Activated CD8-positive, alpha-beta memory T cell treated with anti-CD3 and anti-CD28 coated beads, Interleukin-2, amount 50 U/mL, for 24 hours (primary cell): ENCODE data around the gene CPNE5.
"Not testable (repeated sequence)": the region's sequence is repeated elsewhere in the genome, so short reads cannot be mapped to it uniquely, and the experiment has no call there.

ENCODE experiments used
- DNase-seq: peaks from one replicate; pipeline ENCODE4 v3.0.0-alpha.2; 2020; ENCODE audit errors: extremely low read depth

Gene CPNE5

DNA sequence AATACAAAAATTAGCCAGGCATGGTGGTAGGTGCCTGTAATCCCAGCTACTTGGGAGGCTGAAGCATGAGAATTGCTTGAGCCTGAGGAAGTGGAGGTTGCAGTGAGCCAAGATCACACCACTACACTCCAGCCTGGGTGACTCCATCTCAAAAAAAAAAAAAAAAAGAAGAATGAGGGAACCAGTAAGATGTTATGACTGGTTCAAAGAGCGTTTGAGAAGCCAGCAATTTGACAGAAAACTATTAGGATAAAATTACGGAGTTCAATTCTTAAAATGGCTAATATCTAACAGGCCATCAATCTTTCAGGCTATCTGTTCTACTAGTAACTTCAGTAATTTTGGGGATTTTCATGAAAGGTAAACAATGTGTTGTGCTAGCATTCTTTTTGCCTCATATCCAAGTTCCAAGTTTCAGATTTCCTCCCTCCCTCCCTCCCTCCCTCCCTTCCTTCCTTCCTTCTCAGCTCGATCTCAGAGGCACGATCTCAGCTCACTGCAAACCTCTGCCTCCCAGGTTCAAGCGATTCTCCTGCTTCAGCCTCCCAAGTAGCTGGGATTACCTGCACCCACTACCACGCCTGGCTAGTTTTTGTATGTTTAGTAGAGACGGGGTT is 134.2 kb downstream of the CPNE5 start:
- not testable (repeated sequence) for DNase-seq

DNA sequence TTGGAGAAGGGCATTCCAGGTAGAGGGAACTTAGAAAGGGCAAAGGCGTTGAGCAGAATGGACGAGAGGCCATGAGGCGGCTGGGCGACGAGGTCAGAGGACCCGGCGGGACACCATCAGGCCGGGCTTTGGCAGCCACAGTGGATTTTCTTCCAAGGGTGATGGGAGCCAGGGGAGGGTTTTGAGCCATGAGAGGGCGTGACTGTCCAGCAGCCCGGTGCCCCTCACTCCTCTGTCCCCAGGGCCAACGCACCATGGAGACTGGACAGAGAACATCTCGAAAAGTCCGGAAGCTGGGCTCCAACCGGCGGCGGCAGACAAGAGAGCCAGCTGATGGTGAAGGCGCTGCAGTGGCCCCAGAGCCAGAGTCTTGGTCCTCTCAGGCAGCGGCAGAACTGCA is 135.3 kb downstream of the CPNE5 start:
- DNase-seq = no peak

- DNase-seq = no peak
These were observed 136.1 kb downstream of the CPNE5 start for GRCh38 chr6:36703081-36703606.

DNA sequence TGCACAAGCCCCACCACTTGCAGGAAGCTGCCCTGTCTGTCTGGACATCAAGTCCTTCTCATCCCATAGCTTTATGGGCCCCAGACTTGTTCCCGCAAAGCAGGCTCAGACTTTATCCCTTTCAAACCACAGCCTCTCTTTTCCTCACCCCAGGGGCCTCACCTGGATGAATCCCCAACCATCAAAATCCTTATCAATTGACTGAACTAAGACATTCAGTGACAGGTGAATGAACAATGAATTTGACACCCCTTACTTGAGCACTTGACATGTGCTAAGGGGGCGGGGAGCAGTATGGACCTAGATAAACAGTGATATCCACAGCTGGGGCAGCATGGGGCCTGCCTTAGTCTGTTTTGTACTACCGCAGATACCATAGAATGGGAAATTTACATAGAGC is 136.6 kb downstream of the CPNE5 start:
- DNase-seq = no peak

DNA sequence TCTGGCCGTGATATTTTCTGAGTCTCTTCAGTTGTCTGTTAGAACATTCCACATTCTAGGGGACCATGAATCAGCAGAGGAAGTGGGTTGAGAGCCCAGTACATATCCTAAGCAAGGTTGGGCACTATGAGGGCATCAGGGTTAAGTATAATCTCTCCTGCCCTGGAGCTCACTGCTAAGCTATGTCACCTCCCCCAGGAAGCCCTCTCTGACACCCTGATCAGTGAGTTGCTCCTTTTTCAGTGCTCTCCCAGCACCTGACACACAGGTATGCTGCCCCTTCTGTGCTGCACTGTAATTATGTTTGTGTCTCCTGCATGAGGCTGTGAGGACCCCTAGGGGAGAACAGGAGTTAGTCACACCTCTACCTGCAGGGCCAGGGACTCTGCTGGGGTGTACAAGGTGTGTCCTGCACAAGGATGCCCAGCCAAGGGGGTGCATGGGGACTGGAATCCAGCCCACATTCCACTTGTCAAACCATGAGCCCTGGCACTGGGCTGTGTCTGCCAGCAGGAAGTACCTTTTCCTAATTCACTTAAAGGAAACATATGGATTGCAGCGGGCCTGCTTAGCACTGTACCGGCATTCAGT is 137.7 kb downstream of the CPNE5 start:
- no peak for DNase-seq

GRCh38 chr6:36700831-36701230 is 138.4 kb downstream of the CPNE5 start:
- no peak for DNase-seq

- no peak for DNase-seq
These were observed 139.0 kb downstream of the CPNE5 start for GRCh38 chr6:36700071-36700812.

- no peak for DNase-seq
These were observed 139.9 kb downstream of the CPNE5 start for GRCh38 chr6:36699348-36699747.

- DNase-seq = no peak
These were observed 140.4 kb downstream of the CPNE5 start for GRCh38 chr6:36698871-36699271.

- DNase-seq = no peak
These were observed 141.0 kb downstream of the CPNE5 start for GRCh38 chr6:36698196-36698595.

GRCh38 chr6:36697481-36697903 is 141.8 kb downstream of the CPNE5 start, which contains the start of gene RAB44:
TSS of gene RAB44 (plus strand) at chr6:36697826. CDS start at chr6:36704236, 6,410 bp downstream.
- DNase-seq = no peak

GRCh38 chr6:36695414-36695813 is 143.8 kb downstream of the CPNE5 start:
- DNase-seq = no peak

GRCh38 chr6:36694616-36695015 is 144.6 kb downstream of the CPNE5 start:
- no peak for DNase-seq

DNA sequence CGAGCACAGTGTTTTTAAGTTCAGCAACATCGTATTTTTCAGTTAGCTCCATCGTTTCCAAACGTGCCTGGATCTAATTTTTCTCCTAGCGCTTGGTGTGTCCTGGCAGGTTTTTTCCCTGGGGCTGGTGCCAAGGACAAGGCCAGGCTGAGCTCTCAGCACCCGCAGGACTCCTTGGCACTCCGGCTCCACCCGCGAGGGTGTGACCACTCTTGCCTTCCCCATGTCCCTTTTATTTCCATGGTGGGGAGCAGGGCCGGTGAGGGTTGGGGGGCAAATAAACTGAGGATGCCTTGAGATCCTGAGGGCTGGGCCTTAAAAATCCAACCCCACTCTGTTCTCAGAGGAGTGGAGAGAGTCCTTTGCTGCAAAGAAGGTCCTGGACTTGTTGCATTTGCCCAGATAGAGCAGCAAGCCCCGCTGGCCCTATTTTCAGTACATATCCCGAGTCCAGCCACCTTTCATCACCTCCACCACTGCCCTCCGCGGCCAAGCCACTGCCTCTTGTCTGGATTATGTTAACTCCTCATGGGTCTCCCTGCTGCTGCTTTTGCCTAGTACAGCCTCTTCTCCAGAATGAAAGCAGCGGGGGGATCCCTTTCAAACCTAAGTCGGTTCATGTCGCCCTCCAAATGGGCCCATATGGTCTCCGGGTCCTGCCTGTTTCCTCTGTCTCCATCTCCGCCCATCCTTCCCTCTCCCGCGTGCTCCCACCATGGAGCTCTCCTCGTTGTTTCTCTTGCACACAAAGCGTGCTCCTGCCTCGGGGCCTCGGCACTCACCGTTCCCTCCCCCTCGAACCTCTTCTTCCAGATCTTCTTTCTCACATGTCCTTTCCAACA is 146.2 kb downstream of the CPNE5 start:
- DNase-seq = no peak

- DNase-seq = no peak
These were observed 147.0 kb downstream of the CPNE5 start for GRCh38 chr6:36692220-36692619.

DNA sequence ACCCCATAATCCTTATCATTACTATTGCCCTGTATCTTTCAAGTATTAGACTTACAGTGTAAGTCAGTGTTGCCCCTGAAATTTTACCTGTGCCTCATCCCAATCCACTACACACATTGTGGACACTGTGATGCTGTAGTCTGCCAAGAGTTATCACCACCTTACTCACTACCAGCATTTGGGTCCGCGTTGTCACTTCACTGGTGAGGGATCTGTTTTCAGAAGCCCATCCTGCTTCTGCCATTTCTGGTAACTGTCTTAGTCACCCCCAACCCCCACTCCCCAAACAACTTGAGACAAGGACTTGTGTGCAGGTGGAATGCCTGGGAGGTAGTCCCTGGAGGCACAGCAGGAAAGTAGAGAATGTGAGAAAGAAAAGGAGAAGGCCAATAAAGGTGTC is 147.6 kb downstream of the CPNE5 start:
- DNase-seq = no peak

- no peak for DNase-seq
These were observed 148.2 kb downstream of the CPNE5 start for GRCh38 chr6:36691011-36691410.
